Esophagus squamous epithelium (tissue), 5 donors: ENCODE data around the gene TOP2B. TPM values are rescaled to one million over a fixed set of nuclear protein-coding genes. Genes with fewer than 3 reads are reported as not detected.

Experiments used
- DNase-seq: peaks from one replicate; lab custom pipeline; 2025; lab: John Stamatoyannopoulos, UW
- H3K27ac ChIP-seq, 4 donors: fragments of 200-600 bp; sonication (generic); one replicate each; pipeline ENCODE4 v1.5.1; 2016 to 2019; ENCODE audit warnings: mild to moderate bottlenecking in 1 of 4
- H3K27me3 ChIP-seq, 4 donors: fragments of 200-600 bp; sonication (generic); 1 replicate in 3 of 4; 2 replicates in 1 of 4; pipeline versions ENCODE4 v1.5.1 to v1.6.0; 2017 to 2021; ENCODE audit warnings: antibody characterized with exemption in 1 of 4
- H3K36me3 ChIP-seq, 3 donors: fragments of 200-600 bp; sonication (generic); one replicate each; pipeline ENCODE4 v1.5.1; 2016 to 2019
- H3K4me1 ChIP-seq, 3 donors: fragments of 200-600 bp; sonication (generic); one replicate each; pipeline ENCODE4 v1.5.1; 2017 to 2019
- H3K4me3 ChIP-seq, 4 donors: fragments of 200-600 bp; sonication (generic); 1 replicate in 3 of 4; 2 replicates in 1 of 4; pipeline ENCODE4 v1.5.1; 2016 to 2019; ENCODE audit warnings: mild to moderate bottlenecking in 2 of 4, moderate library complexity in 1 of 4
- H3K9me3 ChIP-seq, 3 donors: fragments of 200-600 bp; sonication (generic); one replicate each; pipeline ENCODE4 v1.5.1; 2016 to 2019
- POLR2A ChIP-seq, 4 donors: fragments of 450-650 bp; IDR thresholded peaks; one replicate each; pipeline ENCODE4 v1.6.1; 2017; ENCODE audit warnings: antibody characterized with exemption in 4 of 4, mild to moderate bottlenecking in 4 of 4, moderate library complexity in 3 of 4
- WGBS, 2 donors: methylation state at CpG; one replicate each; pipeline ENCODE4 v1.1.5; 2018; 5-methylcytosine and 5-hydroxymethylcytosine counted together
- intact Hi-C: fragments of 100-400 bp; cut with DNase I; formaldehyde crosslinking; loops from one replicate; pipeline ENCODE4 v1.15.0; 2022
- total RNA-seq, 4 donors: library from RNA; depleted of rRNA; stranded (reverse); fragments of >200 nt; gene quantifications; one replicate each; pipeline ENCODE4 v1.1.0, GENCODE V29; 2016
- TF ChIP-seq, protein P1 (sequence below), 6 experiments: fragments of 450-650 bp in 4 of 6; fragments of 200-600 bp in 2 of 6; sonication (generic) in 2 of 6; IDR thresholded peaks; one replicate each; pipeline ENCODE4 v1.5.1; 2016 to 2019; ENCODE audit warnings: antibody characterized with exemption in 6 of 6, mild to moderate bottlenecking in 4 of 6, moderate library complexity in 4 of 6
- donor health status: DM: yes; HTN: yes; CAD: no.

The TOP2B gene
- total RNA-seq, 4 donors from 2014 or later, result 47.6 to 89.8 (median 67.4) TPM

DNA sequence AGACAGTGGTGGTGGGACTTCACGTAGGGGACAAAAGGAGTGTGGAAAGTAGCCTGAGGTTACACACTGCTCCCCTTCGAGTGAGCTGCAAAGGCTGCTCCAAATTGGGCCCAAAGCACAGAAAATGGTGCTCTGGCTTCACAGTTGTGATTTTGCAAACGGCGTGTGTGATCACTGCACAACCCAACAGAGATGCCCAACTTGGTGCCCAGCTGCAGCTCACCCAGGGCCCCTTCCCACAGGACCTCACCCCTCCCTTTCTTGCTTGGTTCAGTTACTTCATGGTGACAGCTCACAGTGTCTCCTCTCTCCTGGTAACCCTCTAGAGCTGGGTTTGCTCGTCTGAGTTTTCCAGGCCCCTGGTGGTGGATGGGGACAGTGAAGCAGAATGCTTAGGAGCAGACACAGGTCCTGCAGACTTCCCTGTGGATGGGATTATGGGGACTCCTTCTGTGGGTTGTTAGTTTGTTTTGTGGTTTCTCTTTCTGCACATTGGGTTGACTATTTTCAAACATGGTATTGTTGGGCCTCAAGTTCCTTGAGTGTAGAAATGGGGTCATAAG is 98.3 kb downstream of the TOP2B start:
- intact Hi-C loops, result no loop called here
- Histone ChIP-seq H3K4me1 (no peaks in the 10 kb centered on the region), H3K27ac (no peak overlapping the region), H3K9me3 (no peaks in the 10 kb centered on the region), H3K36me3 (peaks cover 0 to 22% (median 0%) of the 10 kb centered on the region in 3 donors), H3K27me3 (no peaks in the 10 kb centered on the region), H3K4me3 (no peak overlapping the region)
- 89 to 94% methylated on average over 4 to 5 of the region's 5 CpGs for WGBS, 2 donors
- DNase-seq, result no peak
- TF ChIP-seq, protein P1, sequence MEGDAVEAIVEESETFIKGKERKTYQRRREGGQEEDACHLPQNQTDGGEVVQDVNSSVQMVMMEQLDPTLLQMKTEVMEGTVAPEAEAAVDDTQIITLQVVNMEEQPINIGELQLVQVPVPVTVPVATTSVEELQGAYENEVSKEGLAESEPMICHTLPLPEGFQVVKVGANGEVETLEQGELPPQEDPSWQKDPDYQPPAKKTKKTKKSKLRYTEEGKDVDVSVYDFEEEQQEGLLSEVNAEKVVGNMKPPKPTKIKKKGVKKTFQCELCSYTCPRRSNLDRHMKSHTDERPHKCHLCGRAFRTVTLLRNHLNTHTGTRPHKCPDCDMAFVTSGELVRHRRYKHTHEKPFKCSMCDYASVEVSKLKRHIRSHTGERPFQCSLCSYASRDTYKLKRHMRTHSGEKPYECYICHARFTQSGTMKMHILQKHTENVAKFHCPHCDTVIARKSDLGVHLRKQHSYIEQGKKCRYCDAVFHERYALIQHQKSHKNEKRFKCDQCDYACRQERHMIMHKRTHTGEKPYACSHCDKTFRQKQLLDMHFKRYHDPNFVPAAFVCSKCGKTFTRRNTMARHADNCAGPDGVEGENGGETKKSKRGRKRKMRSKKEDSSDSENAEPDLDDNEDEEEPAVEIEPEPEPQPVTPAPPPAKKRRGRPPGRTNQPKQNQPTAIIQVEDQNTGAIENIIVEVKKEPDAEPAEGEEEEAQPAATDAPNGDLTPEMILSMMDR (IDR thresholded peaks at IDR 0.05), result no peak
- no peak for TF ChIP-seq POLR2A (IDR thresholded peaks at IDR 0.05)

GRCh38 chr3:25565807-25566206 is 98.9 kb downstream of the TOP2B start:
- Histone ChIP-seq H3K36me3 (peaks cover 0 to 16% (median 0%) of the 10 kb centered on the region in 3 donors), H3K27me3 (no peaks in the 10 kb centered on the region), H3K4me1 (no peaks in the 10 kb centered on the region), H3K27ac (no peak overlapping the region), H3K4me3 (no peak overlapping the region), H3K9me3 (no peaks in the 10 kb centered on the region)
- intact Hi-C loops, result no loop called here
- no peak for TF ChIP-seq POLR2A (IDR thresholded peaks at IDR 0.05)
- TF ChIP-seq, protein P1 (IDR thresholded peaks at IDR 0.05), result no peak
- WGBS, 2 donors, result 77 to 100% methylated on average over 3 to 4 of the region's 7 CpGs
- DNase-seq, result no peak

GRCh38 chr3:25564075-25564474 is 100.6 kb downstream of the TOP2B start:
- peaks cover 0 to 1% (median 0%) of the 10 kb centered on the region in 3 donors for H3K4me1 ChIP-seq
- TF ChIP-seq, protein P1 (IDR thresholded peaks at IDR 0.05), result no peak
- TF ChIP-seq POLR2A (IDR thresholded peaks at IDR 0.05), result no peak
- H3K27me3 ChIP-seq, result no peaks in the 10 kb centered on the region
- H3K27ac ChIP-seq, result no peak overlapping the region
- WGBS, 2 donors, result 90 to 96% methylated on average over 4 of the region's 4 CpGs
- intact Hi-C loops, result no loop called here
- no peaks in the 10 kb centered on the region for H3K36me3 ChIP-seq
- no peak for DNase-seq
- no peak overlapping the region for H3K4me3 ChIP-seq
- no peaks in the 10 kb centered on the region for H3K9me3 ChIP-seq

DNA sequence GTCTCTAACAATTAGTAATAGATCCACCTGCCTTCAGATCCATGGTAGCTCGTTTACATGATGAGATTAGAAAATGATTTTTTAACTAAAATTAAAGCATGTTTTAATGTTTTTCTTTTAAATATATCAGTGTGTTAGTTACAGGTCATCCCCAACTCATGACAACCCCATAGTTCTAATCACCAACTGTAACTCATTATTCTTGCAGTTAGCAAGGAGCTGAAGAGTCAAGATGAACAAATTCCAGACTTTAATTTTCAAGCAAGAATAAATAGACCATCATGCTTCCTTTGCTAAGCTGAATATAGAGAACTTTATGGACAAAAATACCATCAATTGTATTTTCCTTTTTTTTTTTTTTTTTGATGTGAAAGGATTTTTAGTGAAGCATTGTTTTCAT is 101.1 kb downstream of the TOP2B start:
- peaks cover 0 to 6% (median 3%) of the 10 kb centered on the region in 3 donors for H3K4me1 ChIP-seq
- no peaks in the 10 kb centered on the region for H3K9me3 ChIP-seq
- TF ChIP-seq POLR2A (IDR thresholded peaks at IDR 0.05), result no peak
- TF ChIP-seq, protein P1 (IDR thresholded peaks at IDR 0.05), result no peak
- intact Hi-C loops, result no loop called here
- no peak for DNase-seq
- WGBS, 2 donors, result 75 to 87% methylated on average over 1 of the region's 1 CpG
- H3K36me3 ChIP-seq, result no peaks in the 10 kb centered on the region
- H3K27me3 ChIP-seq, result no peaks in the 10 kb centered on the region
- no peak overlapping the region for H3K27ac ChIP-seq
- no peak overlapping the region for H3K4me3 ChIP-seq

DNA sequence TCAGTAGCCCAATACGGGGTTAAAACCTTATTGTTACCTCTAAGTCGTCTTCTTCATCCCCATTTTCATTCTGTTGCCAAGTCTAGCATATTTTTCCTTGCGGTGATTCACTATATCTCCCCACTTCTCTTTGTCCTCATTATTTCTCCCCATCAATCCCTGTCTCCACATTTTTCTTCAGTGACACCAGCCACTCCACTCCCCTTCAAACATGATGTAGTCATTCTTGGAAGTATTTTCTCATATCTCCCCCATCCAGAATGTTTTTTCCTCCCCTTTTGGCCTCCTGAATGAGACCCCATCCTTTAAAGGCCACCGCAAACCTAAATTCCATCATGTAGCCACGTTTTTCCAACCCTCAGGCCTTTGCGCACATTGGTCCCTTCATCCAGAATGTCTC is 105.9 kb downstream of the TOP2B start:
- Histone ChIP-seq H3K4me1 (peaks cover 0 to 34% (median 19%) of the 10 kb centered on the region in 3 donors), H3K36me3 (no peaks in the 10 kb centered on the region), H3K27ac (peak overlapping the region in 3 of 4 donors; percentile 21 to 54 (median 44)), H3K27me3 (no peaks in the 10 kb centered on the region), H3K4me3 (no peak overlapping the region), H3K9me3 (no peaks in the 10 kb centered on the region)
- no peak for TF ChIP-seq POLR2A (IDR thresholded peaks at IDR 0.05)
- TF ChIP-seq, protein P1 (IDR thresholded peaks at IDR 0.05), result no peak
- DNase-seq, result no peak
- intact Hi-C loops, result no loop called here
- 67 to 79% methylated on average over 6 of the region's 6 CpGs for WGBS, 2 donors
